GM15510 (cell line): Measurements from ENCODE around the gene HHIP.

Experiments used
- POLR2A ChIP-seq: IDR thresholded peaks from 3 replicates; pipeline ENCODE4 v1.6.1; 2011; ENCODE audit warnings: borderline replicate concordance; ENCODE audit not compliant: insufficient read length; ENCODE audit errors: extremely low read depth

Gene HHIP

DNA sequence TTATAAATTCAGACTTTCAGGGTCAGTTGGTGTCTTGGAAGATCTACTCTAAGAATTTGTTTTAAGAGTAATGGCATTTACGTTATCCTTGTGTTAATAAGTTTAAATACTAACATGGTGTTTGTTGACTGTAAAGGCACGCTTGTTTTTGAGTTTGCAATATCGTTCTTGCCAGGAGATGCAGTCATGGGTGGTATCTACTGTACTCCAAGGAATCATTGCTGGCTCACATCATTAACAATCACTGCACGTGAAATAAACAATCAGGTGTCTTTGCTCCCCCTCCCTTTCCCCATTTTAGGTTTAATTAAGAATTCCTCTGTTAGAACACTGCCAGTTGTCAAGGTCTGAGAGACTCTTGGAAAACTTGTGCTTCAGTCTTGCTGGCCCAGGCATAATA, 1.6 kb downstream of the HHIP start:
- TF ChIP-seq POLR2A, result no peak

DNA sequence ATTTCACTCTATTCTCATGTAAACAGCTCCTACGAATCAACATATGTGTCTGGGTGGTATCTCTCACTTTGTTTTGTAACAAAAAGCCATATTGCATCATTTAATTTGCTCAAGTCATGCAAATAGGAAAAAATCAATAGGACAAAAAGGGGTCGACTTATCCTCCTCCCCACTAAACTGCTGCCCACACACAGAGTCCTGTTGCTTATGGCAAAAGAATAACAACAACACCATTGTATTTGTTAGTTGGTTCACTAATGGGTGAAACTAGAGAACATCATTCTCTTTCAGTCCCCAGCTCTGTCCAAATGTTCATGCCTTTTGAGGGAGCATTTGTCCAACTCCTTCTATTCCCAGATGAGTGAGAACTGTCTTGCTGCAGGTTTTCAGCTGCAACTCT, 2.1 kb downstream of the HHIP start:
- no peak for TF ChIP-seq POLR2A

DNA sequence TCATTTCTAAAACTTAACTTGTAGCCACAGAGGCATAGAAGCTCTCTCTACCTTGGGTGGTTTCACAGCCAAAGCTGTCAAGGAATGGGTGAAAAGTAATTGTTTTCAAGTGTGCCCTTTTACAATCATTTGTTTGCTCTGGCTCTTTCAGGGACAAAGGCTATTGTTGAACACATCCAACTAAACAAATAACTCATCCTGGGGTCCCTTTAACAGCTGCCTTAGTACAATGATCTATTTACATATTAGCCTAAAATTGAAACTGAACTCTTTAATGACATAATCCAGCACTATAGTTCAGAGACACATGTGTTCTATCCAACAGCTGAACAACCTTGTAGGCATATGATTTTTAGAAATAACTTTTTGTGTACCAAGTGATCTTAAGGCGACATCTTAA, 3.7 kb downstream of the HHIP start:
- TF ChIP-seq POLR2A, result no peak

DNA sequence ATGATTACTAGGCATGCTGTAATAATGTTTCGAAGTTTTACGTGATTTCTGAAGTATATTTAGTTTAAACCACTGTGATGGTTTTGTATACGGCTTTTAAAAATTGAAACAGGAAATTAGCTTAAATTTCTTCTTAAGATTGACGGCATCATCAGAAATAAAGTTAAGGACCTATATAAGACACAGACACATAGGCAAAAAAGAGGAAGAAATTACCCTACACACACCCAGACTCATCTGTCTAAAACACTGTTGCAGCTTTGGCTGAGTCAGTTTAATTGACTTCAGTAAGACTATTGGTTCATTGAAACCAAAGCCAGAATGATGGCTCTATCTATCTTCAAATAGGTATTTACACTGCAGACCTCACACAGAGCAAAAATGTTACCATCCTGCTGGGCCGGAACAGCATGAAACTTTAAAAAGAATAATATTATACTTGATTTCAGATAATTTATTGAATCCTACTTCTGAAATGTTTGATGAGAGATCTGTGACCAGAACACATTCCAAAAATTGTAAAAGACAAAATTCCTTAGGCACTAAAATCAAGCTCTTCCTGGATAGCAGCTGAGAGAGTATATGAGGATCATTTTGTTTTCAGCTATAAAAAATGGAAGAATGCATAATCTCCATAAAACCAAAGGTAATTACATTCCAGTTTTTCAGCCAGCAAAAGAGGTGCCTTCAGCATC, 4.5 kb downstream of the HHIP start:
- no peak for TF ChIP-seq POLR2A

DNA sequence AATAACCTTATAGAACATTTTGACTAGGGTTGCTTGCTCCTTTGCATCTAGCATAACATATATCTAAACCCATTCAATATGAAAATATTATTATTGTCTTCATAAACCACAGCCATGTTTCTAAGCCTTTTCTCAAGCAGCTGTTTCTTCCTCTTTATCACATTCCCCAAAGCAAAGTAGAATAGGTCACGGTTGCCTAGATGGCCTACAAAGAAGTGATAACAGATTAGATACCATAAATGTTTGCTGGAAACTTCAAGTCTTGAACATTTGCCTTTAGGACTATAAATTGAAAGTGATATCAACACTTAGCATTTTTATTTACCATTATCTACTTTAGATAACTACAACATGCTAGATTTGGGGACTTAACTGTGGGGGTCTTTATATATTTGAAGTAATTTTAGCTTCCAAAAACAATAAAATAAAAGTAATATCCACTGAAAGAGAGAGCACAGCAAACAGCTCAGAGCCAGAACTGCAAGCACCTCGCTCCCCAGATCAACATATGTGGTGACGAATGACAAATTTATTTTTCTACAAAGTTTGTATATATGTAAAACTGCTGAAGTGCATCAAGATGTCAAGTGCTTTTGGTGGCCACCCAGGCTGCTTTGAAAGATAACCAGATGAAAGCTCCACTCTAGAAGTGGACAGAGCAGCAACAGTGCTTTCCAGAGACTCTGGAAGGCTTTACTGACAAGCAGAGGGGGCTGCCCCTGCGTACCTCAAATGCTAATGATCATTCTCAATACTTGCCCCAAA, 8.0 kb downstream of the HHIP start:
- no peak for TF ChIP-seq POLR2A

DNA sequence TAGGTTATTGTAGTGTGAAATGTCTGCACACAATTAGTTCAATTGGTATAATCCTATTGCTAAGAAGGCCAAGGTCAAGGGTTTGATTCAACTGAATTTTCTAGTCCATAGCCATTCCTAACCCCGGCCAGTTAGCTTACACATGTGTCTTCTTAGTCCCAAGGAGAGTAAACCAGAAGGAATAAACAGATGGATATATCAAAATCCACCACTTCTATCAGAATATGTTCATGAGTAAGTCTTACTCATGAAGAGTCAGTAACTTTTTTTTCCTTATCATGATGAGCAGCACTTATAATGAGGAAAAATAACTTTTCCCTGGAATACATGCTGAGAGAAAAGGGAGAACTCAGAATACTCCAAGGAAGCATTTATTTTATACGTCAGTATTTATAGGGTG, 9.5 kb downstream of the HHIP start:
- TF ChIP-seq POLR2A, result no peak

DNA sequence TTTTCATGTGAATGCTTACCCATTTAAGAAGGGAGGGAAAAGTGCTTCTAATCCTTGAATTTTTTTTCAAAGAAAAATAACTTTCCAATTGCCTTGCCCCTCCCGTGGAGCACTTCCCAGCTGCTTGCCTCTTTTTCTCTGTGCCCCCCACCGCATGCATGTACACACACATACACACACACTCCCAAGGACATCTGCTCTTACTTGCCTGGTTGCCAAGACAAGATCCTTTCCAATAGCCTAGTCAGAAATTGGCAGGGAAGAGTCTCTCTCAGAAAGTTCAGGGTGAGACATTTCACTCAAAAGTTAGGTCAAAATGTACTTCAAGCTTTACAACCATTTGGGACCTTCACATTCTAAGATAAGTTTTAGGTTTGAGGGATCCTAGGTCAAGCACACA, 10.9 kb downstream of the HHIP start:
- TF ChIP-seq POLR2A, result no peak

DNA sequence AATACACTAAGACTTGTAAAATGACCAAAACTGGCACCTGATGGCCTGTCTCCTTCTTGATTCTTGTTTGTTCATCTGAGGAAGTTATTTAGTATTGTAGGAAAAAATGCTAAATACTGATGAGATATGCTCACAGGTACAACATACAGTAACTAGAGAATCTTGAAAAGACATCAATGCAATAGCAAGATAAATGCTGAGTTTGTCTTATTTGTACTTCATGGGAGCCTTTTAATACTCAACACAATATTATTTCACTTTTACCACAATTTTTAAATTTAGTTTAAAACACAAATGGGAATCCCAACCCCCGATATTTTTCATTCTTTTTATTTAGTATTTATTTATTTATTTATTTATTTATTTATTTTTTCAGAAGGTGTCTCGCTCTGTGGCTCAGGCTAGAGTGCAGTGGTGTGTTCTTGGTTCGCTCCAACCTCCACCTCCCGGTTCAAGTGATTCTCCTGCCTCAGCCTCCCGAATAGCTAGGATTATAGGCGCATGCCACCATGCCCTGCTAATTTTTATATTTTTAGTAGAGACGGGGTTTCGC, 12.1 kb downstream of the HHIP start:
- TF ChIP-seq POLR2A, result no peak

DNA sequence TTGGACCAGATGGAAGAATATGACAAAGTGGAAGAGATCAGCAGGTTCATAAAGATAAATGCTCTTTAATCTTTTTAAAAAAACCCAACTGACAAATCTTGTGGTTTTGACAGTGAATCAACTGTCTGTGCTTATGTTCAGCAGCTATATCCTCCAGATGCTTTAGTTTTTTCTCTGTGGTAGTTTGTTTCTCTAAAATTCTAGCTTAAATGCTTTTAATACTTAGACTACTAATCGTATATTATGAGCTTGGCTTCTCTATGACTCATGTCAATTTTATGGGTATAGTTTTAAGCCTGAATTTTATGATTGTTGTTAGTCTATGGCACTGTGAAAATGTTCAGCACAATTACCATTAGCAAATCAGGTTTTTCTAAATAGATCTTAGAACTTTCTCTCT, 12.9 kb downstream of the HHIP start:
- TF ChIP-seq POLR2A, result no peak

DNA sequence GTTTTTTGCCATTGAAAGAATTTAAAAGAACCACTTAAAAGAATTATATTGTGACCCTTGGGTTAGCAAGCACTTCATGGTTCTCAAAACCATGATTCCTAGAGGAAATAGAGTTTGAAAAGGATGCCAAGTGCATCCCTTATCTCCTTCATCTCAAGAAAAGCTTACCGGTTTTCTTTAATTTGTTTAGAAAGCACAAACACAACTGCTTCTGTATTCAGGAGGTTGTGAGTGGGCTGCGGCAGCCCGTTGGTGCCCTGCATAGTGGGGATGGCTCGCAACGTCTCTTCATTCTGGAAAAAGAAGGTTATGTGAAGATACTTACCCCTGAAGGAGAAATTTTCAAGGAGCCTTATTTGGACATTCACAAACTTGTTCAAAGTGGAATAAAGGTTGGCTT, 13.5 kb downstream of the HHIP start:
- TF ChIP-seq POLR2A, result no peak

DNA sequence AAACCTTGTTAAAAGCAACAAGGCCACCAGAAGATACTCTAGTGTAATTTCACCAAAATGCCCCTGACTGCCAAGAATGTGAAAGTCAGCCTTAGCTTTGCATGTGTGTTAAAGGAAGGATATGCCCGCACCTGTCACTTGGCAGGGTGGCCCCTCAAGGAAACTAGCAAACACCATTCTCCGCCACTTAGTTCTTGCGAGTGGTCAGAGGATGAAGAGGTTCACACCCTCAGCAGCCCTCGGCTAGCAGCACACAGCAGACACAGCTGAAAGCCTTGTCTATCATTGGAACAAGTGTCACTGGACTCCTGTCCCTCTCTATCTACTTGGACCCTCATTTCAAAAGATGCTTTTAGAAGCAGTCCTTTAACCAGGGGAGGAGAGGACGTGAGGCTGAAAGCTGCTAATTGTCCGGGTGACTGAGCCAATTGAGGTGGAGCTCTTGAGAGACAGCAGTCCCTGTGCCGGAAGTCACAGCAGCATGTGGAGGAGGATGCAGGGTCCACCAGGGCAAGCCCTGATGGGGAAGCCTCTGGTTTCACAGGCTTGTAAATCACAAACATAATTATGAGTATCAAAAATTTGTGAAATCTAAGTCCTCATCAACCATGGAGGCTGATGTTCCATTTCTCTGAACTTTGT, 18.0 kb downstream of the HHIP start:
- no peak for TF ChIP-seq POLR2A

DNA sequence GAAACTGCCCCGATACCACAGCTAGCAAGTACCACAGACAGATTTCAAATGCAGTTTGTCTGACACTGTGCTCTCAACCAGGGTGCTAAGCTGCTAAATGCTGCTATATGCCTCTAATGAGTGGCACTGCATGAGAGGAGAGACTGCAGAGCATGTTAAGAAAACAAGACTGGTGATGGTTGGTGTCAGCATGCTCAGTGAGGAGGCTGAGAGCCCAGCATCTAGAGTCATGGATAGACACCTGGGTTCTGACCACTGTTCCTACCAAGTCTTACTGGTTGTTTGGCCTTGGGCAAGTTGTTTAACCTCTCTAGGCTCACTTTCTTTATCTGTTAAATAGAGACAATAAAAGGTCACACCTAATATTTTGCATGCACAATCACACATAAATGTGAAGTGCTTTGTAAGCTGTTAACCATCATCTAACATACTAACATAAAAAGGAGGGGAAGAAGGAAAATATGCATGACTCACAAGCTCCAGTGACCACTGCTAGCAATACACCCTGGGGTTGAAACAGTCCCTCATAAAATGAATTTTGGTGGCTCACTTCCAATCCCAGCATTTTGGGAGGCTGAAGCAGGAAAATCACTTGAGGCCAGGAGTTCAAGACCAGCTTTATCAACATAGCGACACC, 20.7 kb downstream of the HHIP start:
- TF ChIP-seq POLR2A, result no peak

DNA sequence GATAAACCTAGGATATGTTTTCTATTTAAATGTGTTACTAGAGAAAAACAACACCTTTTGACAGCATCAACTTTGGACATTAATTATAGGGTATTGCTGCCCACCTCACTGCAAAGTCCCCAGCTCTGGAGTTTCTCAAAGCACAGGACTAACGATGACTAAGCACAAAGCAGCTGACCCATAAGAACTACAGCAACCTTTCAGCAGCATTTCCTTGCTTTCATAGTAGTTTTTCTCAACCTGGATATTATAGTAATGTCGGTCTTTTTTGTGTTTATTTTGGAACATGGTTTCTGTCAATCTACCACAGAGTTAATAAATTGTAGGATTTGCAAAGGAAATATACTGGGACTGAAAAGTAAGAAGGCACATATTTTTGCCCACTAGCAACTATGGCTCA, 21.5 kb downstream of the HHIP start:
- no peak for TF ChIP-seq POLR2A

DNA sequence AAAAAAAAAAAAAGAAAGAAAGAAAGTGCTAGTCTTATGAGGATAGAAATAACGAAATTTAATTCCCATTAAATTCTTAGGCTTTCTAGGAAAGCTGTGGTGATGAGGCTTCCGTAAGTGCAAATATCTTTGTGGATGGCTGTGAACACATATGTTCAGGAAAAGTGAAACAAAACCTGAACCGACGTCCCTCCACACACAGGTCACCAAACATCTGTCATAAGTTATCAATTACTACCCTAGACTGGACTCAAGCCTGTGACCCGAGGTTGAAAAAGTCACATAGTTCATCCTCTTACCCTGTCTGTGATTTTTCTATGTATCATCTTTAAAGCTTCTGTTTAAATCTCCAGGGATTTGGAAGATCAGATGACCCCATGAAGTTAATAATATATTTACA, 24.8 kb downstream of the HHIP start:
- no peak for TF ChIP-seq POLR2A

DNA sequence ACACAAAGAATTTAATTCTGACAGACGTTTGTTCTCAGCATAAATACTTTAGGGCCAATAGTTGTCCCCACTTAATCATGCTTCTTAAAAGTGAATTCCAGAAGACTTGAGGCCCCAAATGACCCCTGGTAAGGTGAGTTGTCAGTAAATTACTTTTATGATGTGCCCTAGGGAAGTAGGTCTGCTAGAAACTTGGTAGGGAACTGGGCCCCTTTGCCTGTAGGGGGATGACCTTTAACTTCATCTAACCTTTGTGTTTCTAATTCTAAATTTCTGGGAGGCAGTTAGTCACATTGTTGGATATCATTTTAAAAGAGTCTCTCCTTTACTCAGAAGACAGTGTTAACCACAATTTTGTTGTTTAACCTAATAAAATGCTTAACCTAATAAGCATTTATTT, 28.8 kb downstream of the HHIP start:
- no peak for TF ChIP-seq POLR2A
